ENCODE results near the gene ARMC2. TPM values are rescaled to one million over a fixed set of nuclear protein-coding genes. Genes with fewer than 3 reads are reported as not detected.

The ARMC2 gene
- total and polyA plus RNA-seq, 2 donors (not counting 1 experiment from before 2014, with no cell fraction given) = 4.8 to 9.9 TPM

GRCh38 chr6:108850669-108851465 is 2.6 kb downstream of the ARMC2 start:
- peaks cover 9 to 12% of the 10 kb centered on the region in 2 donors for H3K4me1 ChIP-seq (ENCODE audit: control insufficient read depth in 2 of 2, insufficient read depth in 2 of 2, low read length in 2 of 2)
- no peaks in the 10 kb centered on the region for H3K27me3 Mint-ChIP-seq
- no peak overlapping the region for H3K4me2 ChIP-seq (replicated peaks; ENCODE audit: low read depth, low read length, poor library complexity, severe bottlenecking)
- H3K79me2 ChIP-seq (ENCODE audit: control insufficient read depth, insufficient read depth, low read length) = no peaks in the 10 kb centered on the region
- no peaks in the 10 kb centered on the region for H3K9me3 ChIP-seq (ENCODE audit: control extremely low read depth in 1 of 3, control insufficient read depth in 2 of 3, insufficient read depth in 1 of 3, low read length in 2 of 3)
- ChIA-PET CTCF (interaction anchor here (1.0 to 1.2 kb wide), 3 partner anchors 11 to 222 kb away, joined by 3 to 4 read pairs (median 3); no protein-coding TSS in a partner anchor), POLR2A (no interaction called here)
- peaks cover 0 to 2% (median 0%) of the 10 kb centered on the region in 4 experiments for H3K27me3 ChIP-seq (replicated peaks in 1 of 4; ENCODE audit: control extremely low read depth in 1 of 4, control insufficient read depth in 3 of 4, insufficient read depth in 4 of 4, low read length in 3 of 4)
- peaks cover 5% of the 10 kb centered on the region in 2 experiments for H3K36me3 ChIP-seq (replicated peaks in 1 of 2; ENCODE audit: control extremely low read depth in 1 of 2, control insufficient read depth in 1 of 2, extremely low read depth in 1 of 2, insufficient read depth in 2 of 2, low read length in 1 of 2)
- no peak overlapping the region for H3K27ac ChIP-seq (ENCODE audit: low read length in 2 of 2)
- H3K9me3 Mint-ChIP-seq (ENCODE audit: insufficient read depth) = no peaks in the 10 kb centered on the region
- H3K27ac Mint-ChIP-seq = no peak overlapping the region
- ATAC-seq (ENCODE audit: low read depth) = no peak
- intact Hi-C loops (cut with micrococcal nuclease) = no loop called here
- no peak overlapping the region for H3K4me3 Mint-ChIP-seq
- TF ChIP-seq EZH2 (IDR thresholded peaks at IDR 0.05; ENCODE audit: borderline replicate concordance, insufficient read depth, low read depth, low read length, poor library complexity, severe bottlenecking) (no peak), CTCF (IDR thresholded peaks at IDR 0.05) (no peak)
- peaks cover 13% of the 10 kb centered on the region for H3K4me1 Mint-ChIP-seq
- DNase-seq = no peak
- WGBS (ENCODE audit: insufficient coverage) = 95% methylated on average over 8 of the region's 10 CpGs
- no peak overlapping the region for H3K4me3 ChIP-seq (ENCODE audit: control extremely low read depth in 1 of 5, extremely low read depth in 1 of 5, insufficient read depth in 1 of 5, low read depth in 2 of 5, low read length in 4 of 5)
- no peaks in the 10 kb centered on the region for H4K20me1 ChIP-seq (ENCODE audit: control insufficient read depth, insufficient read depth, low read length, poor library complexity, severe bottlenecking)
- no peak overlapping the region for H3K9ac ChIP-seq (ENCODE audit: low read length)
- H2AFZ ChIP-seq (ENCODE audit: insufficient read depth, low read depth, low read length, poor library complexity, severe bottlenecking) = no peak overlapping the region

DNA sequence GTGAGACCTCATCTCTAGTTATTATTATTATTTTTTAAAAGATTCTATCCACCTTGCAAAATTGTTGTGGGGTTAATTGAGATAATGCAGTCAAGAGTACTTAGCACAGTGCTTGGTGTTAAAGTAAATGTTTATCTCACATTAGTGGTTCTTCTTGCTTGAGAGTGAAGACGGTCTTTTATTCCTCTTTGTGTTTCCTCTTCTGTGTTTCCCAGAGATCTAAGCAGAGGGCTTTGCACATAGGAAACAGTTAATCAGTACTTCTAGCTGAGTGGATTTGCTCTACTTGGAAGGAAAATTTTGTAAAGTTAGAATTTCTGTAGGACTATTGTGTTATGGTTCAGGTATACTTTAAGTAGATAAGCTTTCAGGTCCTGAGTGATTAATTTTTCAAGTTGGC is 3.5 kb downstream of the ARMC2 start:
- ATAC-seq (ENCODE audit: low read depth) (no peak), DNase-seq (no peak)
- peaks cover under 1% of the 10 kb centered on the region for H3K9me3 Mint-ChIP-seq (ENCODE audit: insufficient read depth)
- Histone ChIP-seq H3K4me2 (replicated peaks; ENCODE audit: low read depth, low read length, poor library complexity, severe bottlenecking) (no peak overlapping the region), H3K27ac (ENCODE audit: low read length in 2 of 2) (no peak overlapping the region), H3K9me3 (ENCODE audit: control extremely low read depth in 1 of 3, control insufficient read depth in 2 of 3, insufficient read depth in 1 of 3, low read length in 2 of 3) (peaks cover 0 to 1% (median 0%) of the 10 kb centered on the region in 3 donors), H3K4me1 (ENCODE audit: control insufficient read depth in 2 of 2, insufficient read depth in 2 of 2, low read length in 2 of 2) (peaks cover 9 to 12% of the 10 kb centered on the region in 2 donors), H3K27me3 (replicated peaks in 1 of 4; ENCODE audit: control extremely low read depth in 1 of 4, control insufficient read depth in 3 of 4, insufficient read depth in 4 of 4, low read length in 3 of 4) (no peaks in the 10 kb centered on the region), H4K20me1 (ENCODE audit: control insufficient read depth, insufficient read depth, low read length, poor library complexity, severe bottlenecking) (no peaks in the 10 kb centered on the region), H3K36me3 (replicated peaks in 1 of 2; ENCODE audit: control extremely low read depth in 1 of 2, control insufficient read depth in 1 of 2, extremely low read depth in 1 of 2, insufficient read depth in 2 of 2, low read length in 1 of 2) (peaks cover 8 to 10% of the 10 kb centered on the region in 2 experiments), H3K4me3 (ENCODE audit: control extremely low read depth in 1 of 5, extremely low read depth in 1 of 5, insufficient read depth in 1 of 5, low read depth in 2 of 5, low read length in 4 of 5) (no peak overlapping the region), H2AFZ (ENCODE audit: insufficient read depth, low read depth, low read length, poor library complexity, severe bottlenecking) (no peak overlapping the region), H3K9ac (ENCODE audit: low read length) (no peak overlapping the region), H3K79me2 (ENCODE audit: control insufficient read depth, insufficient read depth, low read length) (no peaks in the 10 kb centered on the region)
- peaks cover 13% of the 10 kb centered on the region for H3K4me1 Mint-ChIP-seq
- ChIA-PET POLR2A (no interaction called here), CTCF (no interaction called here)
- no peak overlapping the region for H3K4me3 Mint-ChIP-seq
- H3K27ac Mint-ChIP-seq = no peak overlapping the region
- TF ChIP-seq CTCF (IDR thresholded peaks at IDR 0.05) (no peak), EZH2 (IDR thresholded peaks at IDR 0.05; ENCODE audit: borderline replicate concordance, insufficient read depth, low read depth, low read length, poor library complexity, severe bottlenecking) (no peak)
- WGBS (ENCODE audit: insufficient coverage) = no CpG with 5 or more reads among the region's 1 CpG
- intact Hi-C loops (cut with micrococcal nuclease) = no loop called here
- no peaks in the 10 kb centered on the region for H3K27me3 Mint-ChIP-seq

Measured in B cell (primary cell).